Tibial nerve (tissue), 4 donors: ENCODE measurements around the gene ATP6V1F. TPM values are rescaled to one million over a fixed set of nuclear protein-coding genes. Genes with fewer than 3 reads are reported as not detected.

Source experiments
- DNase-seq, 2 donors: peaks; one replicate each; pipeline ENCODE4 v3.0.0-alpha.2; 2019; ENCODE audit warnings: low spot score in 2 of 2
- H3K27ac ChIP-seq, 4 donors: fragments of 200-600 bp; sonication (generic) in 3 of 4; one replicate each; pipeline ENCODE4 v1.5.1; 2017 to 2019; ENCODE audit warnings: mild to moderate bottlenecking in 1 of 4
- H3K27me3 ChIP-seq, 2 donors: fragments of 200-600 bp; sonication (generic) in 1 of 2; one replicate each; pipeline versions ENCODE4 v1.5.1 to v1.6.0; 2017 to 2019
- H3K36me3 ChIP-seq, 3 donors: fragments of 200-600 bp; sonication (generic); one replicate each; pipeline ENCODE4 v1.5.1; 2018 to 2019
- H3K4me1 ChIP-seq, 4 donors: fragments of 200-600 bp; sonication (generic) in 3 of 4; one replicate each; pipeline ENCODE4 v1.5.1; 2017 to 2019
- H3K4me3 ChIP-seq, 4 donors: fragments of 200-600 bp; sonication (generic) in 3 of 4; one replicate each; pipeline ENCODE4 v1.5.1; 2017 to 2019; ENCODE audit warnings: mild to moderate bottlenecking in 1 of 4, moderate library complexity in 1 of 4
- H3K9me3 ChIP-seq, 4 donors: fragments of 200-600 bp; sonication (generic) in 3 of 4; one replicate each; pipeline ENCODE4 v1.5.1; 2017 to 2019
- CTCF ChIP-seq, 5 experiments: fragments of 200-600 bp in 3 of 5; fragments of 450-650 bp in 2 of 5; sonication (generic) in 3 of 5; IDR thresholded peaks; one replicate each; pipeline ENCODE4 v1.5.1; 2016 to 2019; ENCODE audit warnings: antibody characterized with exemption in 5 of 5, mild to moderate bottlenecking in 3 of 5, moderate library complexity in 2 of 5
- EP300 ChIP-seq, 2 donors: sonication (generic); formaldehyde crosslinking; IDR thresholded peaks; one replicate each; pipeline ENCODE4 v1.6.1; 2017; ENCODE audit warnings: antibody characterized with exemption in 2 of 2, mild to moderate bottlenecking in 1 of 2
- POLR2A ChIP-seq, 2 donors: fragments of 450-650 bp; IDR thresholded peaks; one replicate each; pipeline ENCODE4 v1.6.1; 2017; ENCODE audit warnings: antibody characterized with exemption in 2 of 2, mild to moderate bottlenecking in 2 of 2, moderate library complexity in 2 of 2
- WGBS, 2 donors: methylation state at CpG; one replicate each; pipeline ENCODE4 v1.1.5; 2018; 5-methylcytosine and 5-hydroxymethylcytosine counted together
- total RNA-seq, 4 donors: library from RNA; depleted of rRNA; stranded (reverse); fragments of >200 nt; gene quantifications; one replicate each; pipeline ENCODE4 v1.1.0, GENCODE V29; 2016

ATP6V1F gene
- total RNA-seq, 4 donors from 2014 or later = 57.9 to 122 (median 75.4) TPM

- 78 to 88% methylated on average over 5 of the region's 5 CpGs for WGBS, 2 donors
- H3K4me3 ChIP-seq = no peak overlapping the region
- no peaks in the 10 kb centered on the region for H3K9me3 ChIP-seq
- H3K27me3 ChIP-seq = peaks cover 0 to 61% of the 10 kb centered on the region in 2 donors
- H3K4me1 ChIP-seq = peaks cover 0 to 14% (median 3%) of the 10 kb centered on the region in 4 donors
- DNase-seq = no peak
- H3K36me3 ChIP-seq = no peaks in the 10 kb centered on the region
- no peak overlapping the region for H3K27ac ChIP-seq
- TF ChIP-seq CTCF (IDR thresholded peaks at IDR 0.05) (no peak), POLR2A (IDR thresholded peaks at IDR 0.05) (no peak), EP300 (IDR thresholded peaks at IDR 0.05) (no peak)
Observed at GRCh38 chr7:128906001-128906765, 43.5 kb downstream of the ATP6V1F start.

- no peak for DNase-seq
- 88 to 89% methylated on average over 12 to 19 of the region's 19 CpGs for WGBS, 2 donors
- Histone ChIP-seq H3K9me3 (no peaks in the 10 kb centered on the region), H3K36me3 (no peaks in the 10 kb centered on the region), H3K27ac (no peak overlapping the region), H3K4me3 (no peak overlapping the region), H3K27me3 (peaks cover 0 to 69% of the 10 kb centered on the region in 2 donors), H3K4me1 (peaks cover 0 to 14% (median 3%) of the 10 kb centered on the region in 4 donors)
- TF ChIP-seq CTCF (IDR thresholded peaks at IDR 0.05) (no peak), EP300 (IDR thresholded peaks at IDR 0.05) (no peak), POLR2A (IDR thresholded peaks at IDR 0.05) (no peak)
Observed at GRCh38 chr7:128906766-128907559, 44.3 kb downstream of the ATP6V1F start.

- H3K4me3 ChIP-seq = no peak overlapping the region
- H3K4me1 ChIP-seq = peaks cover 0 to 14% (median 3%) of the 10 kb centered on the region in 4 donors
- peaks cover 0 to 66% of the 10 kb centered on the region in 2 donors for H3K27me3 ChIP-seq
- TF ChIP-seq POLR2A (IDR thresholded peaks at IDR 0.05) (no peak), EP300 (IDR thresholded peaks at IDR 0.05) (no peak), CTCF (IDR thresholded peaks at IDR 0.05) (no peak)
- H3K9me3 ChIP-seq = no peaks in the 10 kb centered on the region
- WGBS, 2 donors = 88 to 89% methylated on average over 6 of the region's 6 CpGs
- no peak overlapping the region for H3K27ac ChIP-seq
- no peak for DNase-seq
- H3K36me3 ChIP-seq = no peaks in the 10 kb centered on the region
Observed at GRCh38 chr7:128908750-128909624, 46.3 kb downstream of the ATP6V1F start.

- peak overlapping the region in 3 of 4 donors; percentile 15 to 34 (median 18) for H3K4me3 ChIP-seq
- peaks cover 0 to 70% of the 10 kb centered on the region in 2 donors for H3K27me3 ChIP-seq
Observed at GRCh38 chr7:128909625-128910568, 47.2 kb downstream of the ATP6V1F start.

More at GRCh38 chr7:128909625-128910568, 47.2 kb downstream of the ATP6V1F start:
- no peak for DNase-seq
- H3K4me1 ChIP-seq = peaks cover 0 to 18% (median 3%) of the 10 kb centered on the region in 4 donors
- no peaks in the 10 kb centered on the region for H3K36me3 ChIP-seq
- no peak for TF ChIP-seq POLR2A (IDR thresholded peaks at IDR 0.05)
- TF ChIP-seq EP300 (IDR thresholded peaks at IDR 0.05) = no peak
- TF ChIP-seq CTCF (IDR thresholded peaks at IDR 0.05) = no peak
- 10 to 11% methylated on average over 31 to 34 of the region's 42 CpGs for WGBS, 2 donors
- no peak overlapping the region for H3K27ac ChIP-seq
- no peaks in the 10 kb centered on the region for H3K9me3 ChIP-seq
